Activated T-helper 1 cell treated with Interleukin-2 at 50 U/mL for 16 hours (primary cell): ENCODE results near the gene ADAMTSL4.
"Not testable (repeated sequence)": the region's sequence is repeated elsewhere in the genome, so short reads cannot be mapped to it uniquely, and the experiment has no call there.

Source experiments
- DNase-seq: peaks from one replicate; pipeline ENCODE4 v3.0.0-alpha.2; 2020; ENCODE audit warnings: low read depth

The ADAMTSL4 gene

DNA sequence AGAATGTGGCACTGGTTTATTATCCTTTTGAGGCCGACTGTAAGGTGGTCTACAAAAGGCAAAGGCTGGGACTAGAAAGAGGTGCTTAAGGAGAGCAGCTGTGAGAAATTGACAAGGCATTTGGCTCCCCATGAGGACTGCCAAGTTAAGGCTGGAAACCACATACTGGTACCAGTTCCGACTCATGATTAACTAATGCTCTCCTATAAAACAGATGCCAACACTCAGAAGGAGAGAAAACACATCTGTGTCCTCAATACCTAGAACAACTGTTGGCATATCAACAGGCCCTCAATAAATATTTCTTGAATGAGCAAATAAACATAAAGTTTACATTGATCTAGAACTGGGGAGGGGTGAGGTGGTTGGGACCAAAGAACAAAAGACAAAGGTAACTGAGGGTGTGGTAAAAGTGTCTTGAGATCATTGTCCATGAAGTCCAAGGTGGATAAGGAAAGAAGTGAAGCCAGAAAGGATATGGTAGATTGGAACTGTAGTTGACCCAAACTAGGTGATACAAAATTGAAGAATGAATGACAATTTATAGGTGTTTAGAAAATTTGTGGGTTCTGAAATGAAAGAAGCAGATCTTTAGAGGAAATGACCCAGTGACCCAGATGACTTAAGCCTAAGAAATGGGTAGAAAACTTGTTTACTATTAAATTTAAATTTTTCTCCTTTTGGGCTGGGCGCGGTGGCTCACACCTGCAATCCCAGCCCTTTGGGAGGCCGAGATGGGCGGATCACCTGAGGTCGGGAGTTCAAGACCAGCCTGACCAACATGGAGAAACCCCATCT lies 47.1 kb downstream of the ADAMTSL4 start:
- no peak for DNase-seq

DNA sequence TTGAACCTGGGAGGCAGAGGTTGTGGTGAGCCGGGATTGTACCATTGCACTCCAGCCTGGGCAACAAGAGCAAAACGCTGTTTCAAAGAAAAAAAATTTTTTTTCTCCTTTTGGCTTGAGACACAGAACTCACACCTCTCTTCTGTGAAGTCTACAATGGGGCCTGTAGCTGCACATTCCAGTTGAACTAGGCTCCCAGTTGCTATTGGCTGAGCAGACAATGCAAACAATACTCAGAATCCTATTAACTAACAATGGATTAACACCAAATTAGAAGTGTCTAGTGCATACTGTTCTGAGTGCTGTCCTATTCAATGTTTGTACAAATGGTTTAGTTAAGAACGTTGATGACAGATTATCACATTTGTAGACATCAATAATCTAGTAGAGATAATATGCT lies 47.8 kb downstream of the ADAMTSL4 start:
- no peak for DNase-seq

DNA sequence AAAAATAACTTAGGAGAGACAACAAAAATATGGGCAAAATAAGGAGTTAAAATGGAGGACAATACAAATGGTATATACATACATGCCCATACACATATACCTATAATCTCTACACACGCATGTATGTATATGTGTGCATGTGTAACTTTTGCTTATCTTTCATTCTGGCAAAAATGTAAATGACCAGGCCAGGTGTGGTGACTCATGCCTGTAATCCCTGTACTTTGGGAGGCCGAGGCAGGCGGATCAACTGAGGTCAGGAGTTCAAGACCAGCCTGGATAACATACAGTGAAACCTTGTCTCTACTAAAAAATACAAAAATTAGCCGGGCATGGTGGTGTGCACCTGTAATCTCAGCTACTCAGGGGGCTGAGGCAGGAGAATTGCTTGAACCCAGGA lies 49.1 kb downstream of the ADAMTSL4 start:
- not testable (repeated sequence) for DNase-seq

DNA sequence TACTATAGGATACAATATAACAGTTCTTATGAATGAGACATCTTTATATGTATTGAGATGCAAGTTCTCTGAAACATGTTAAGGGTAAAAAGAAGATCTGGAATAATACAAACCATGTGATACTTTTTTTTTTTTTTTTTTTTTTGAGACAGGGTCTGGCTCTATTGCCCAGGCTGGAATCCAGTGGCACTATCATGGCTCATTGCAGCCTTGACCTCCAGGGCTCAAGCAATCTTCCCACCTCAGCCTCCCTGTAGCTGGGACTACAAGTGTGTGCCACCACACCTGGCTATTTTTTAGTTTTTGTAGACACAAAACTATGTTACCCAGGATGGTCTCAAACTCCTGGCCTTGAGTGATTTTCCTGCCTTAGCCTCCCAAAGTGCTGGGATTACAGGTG lies 52.3 kb downstream of the ADAMTSL4 start:
- no peak for DNase-seq

DNA sequence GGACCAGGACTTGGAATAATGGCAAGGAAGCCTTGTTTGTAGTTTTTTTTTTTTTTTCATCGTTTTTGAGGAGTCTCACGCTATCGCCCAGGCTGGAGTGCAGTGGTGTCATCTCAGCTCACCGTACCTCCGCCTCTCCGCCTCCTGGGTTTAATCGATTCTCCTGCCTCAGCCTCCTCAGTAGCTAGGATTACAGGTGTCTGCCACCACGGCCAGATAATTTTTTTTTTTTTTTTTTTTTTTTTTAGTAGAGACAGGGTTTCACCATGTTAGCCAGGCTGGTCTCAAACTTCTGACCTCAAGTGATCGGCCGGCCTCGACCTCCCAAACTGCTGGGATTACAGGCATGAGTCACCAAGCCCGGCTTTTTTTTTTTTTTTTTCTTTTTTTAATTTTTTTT lies 53.2 kb downstream of the ADAMTSL4 start:
- DNase-seq = not testable (repeated sequence)

DNA sequence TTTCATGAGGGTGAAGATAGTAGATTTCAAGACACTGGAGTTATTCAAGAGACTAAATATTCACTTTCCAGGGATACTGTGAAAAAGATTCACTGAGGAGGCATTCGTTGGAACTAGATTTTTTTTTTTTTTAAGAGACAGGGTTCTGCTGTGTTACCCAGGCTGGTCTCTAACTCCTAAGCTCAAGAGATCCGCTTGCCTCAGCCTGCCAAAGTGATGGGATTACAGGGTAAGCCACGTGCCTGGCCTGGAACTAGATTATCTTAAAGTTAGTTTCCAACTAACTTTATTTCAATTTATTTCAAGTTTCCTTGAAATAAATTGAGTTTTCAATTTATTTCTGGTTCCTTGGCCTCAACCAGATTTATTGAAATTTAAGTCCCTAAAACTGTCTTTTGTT lies 54.5 kb downstream of the ADAMTSL4 start:
- DNase-seq = no peak

DNA sequence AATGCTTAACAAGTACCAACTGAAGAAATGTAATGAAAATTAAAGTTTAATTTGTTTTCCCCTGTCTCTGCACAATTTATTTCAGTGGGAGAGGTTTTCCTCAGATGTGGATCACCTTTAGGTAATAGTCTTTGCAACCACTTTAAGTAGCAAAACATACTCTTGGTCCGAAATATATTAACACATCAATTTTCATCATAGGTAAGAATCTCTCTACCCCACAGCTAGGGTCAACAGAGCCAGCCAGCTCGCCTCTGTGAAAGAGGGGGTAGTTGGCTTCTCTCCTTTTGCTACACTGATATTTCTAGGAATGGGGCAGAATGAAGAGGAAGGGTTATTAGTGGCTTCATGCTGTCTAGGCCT lies 55.0 kb downstream of the ADAMTSL4 start:
- DNase-seq = no peak

DNA sequence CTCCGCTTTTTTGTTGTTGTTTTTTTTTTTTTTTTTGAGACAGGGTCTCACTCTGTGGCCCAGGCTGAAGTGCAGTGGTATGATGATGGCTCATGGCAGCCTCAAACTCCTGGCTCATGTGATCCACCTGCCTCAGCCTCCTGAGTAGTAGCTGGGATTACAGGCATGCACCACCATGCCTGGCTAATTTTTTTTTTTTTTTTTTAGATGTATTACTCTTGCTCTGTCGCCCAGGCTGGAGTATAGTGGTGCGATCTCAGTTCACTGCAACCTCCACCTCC lies 56.2 kb downstream of the ADAMTSL4 start:
- not testable (repeated sequence) for DNase-seq

DNA sequence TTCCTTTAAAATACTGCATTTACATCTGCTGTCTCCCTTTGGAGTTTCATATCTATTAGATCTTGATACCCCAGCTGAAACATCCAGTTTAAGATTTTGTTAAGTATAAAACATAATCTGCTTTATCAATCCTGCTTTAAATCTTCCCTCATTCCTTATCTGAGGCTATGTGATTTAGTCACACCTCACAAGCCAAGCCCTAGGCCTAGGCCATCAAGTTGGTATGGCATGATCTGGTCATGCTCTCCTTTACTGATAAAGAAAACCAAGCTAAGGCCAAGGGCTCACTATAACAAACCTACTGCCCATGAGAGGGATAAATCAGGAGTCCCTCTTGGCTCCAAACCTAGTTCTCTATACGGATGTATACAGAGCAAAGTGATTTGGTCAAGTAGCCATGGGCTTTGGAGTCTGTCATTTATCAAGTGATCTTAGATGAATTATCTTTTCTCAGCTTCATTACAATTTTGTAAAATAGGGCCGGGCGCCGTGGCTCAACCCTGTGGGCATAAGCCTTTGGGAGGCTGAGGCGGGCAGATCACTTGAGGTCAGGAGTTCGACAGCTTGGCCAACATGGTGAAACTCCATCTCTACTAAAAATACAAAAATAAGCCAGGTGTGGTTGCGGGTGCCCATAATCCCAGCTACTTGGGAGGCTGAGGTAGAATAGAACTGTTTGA lies 57.4 kb downstream of the ADAMTSL4 start:
- DNase-seq = no peak

DNA sequence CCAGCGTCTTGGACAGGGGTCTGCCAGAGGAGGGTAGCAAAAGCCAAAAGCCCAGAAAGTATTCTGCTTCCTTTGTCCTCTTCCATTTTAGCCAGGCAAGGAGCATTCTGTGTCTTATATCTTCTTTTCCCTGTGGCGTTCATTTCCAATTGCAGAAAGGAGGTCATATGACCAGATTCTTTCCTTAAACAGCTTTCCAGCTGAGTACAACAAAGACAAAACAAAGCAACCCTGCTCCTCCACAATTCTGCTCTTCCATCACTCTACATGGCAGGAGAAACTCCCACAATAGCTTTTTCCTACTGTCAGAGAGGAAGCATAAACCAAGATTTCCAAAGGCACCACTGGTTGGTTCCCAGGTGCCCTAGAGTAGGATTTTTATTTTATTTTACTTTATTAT lies 60.5 kb downstream of the ADAMTSL4 start:
- DNase-seq = no peak
